Tongue (tissue), 2 donors: ENCODE data around the gene TRPM8. TPM values are rescaled to one million over a fixed set of nuclear protein-coding genes. Genes with fewer than 3 reads are reported as not detected.
"Not testable (repeated sequence)": the region's sequence is repeated elsewhere in the genome, so short reads cannot be mapped to it uniquely, and the experiment has no call there.

Experiments
- DNase-seq: peaks from one replicate; pipeline ENCODE4 v3.0.0-alpha.2; 2015
- total RNA-seq: library from RNA; depleted of rRNA; stranded (reverse); fragments of >200 nt; gene quantifications from one replicate; pipeline ENCODE4 v1.2.3, GENCODE V29; 2014

The TRPM8 gene
- total RNA-seq, result not detected

DNA sequence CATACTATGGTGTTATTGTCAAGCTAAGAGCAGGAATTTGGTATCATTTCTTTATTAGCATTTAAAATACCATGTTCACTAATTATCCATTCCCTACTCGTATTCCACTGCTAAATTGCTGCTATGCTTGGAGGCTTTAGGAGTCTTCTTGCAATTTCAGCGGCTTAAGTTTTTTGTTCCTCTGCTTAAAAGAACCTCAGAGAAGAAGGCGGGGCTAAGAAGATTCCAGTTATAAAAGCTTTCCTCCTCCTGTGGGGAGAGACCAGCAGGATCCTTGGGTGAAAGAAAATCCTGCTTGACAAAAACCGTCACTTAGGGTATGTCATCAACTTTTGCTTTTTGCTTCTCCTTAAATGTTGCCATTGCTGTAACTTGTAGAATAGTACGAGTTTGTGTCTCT lies at the start of gene TRPM8:
Gene TRPM8, plus strand, starts transcription at position 258 of the 400 bp plus-strand sequence. CDS start 9,165 bp downstream, outside the sequence.
- DNase-seq, result no peak

DNA sequence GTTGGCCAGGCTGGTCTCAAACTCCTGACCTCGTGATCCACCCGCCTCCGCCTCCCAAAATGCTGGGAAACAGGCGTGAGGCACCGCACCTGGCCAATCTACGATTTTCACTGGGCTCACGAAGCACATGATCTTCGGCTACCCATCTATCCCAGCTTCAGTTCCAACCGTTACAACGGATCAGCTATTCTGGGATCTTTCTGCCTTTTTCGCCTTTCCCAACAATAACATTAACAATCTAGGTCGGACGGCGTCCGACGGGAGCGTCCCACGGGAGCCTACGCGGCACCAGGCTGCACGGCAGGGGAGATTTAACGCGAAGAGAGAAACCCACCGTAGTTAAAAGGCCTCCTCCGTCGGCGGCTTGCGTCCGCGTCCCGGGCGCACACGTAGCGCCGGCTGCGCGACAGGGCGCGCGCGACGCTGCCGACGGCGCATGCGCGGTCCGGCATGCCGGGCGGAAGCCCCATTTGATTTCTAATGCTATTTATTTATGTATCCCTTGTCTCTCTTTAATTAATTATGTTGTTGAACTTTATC lies 49.1 kb upstream of the TRPM8 start, which contains the start of gene MSL3B:
Gene MSL3B, minus strand, starts transcription at position 394 of the 540 bp plus-strand sequence.
- DNase-seq, result peak; percentile 67

DNA sequence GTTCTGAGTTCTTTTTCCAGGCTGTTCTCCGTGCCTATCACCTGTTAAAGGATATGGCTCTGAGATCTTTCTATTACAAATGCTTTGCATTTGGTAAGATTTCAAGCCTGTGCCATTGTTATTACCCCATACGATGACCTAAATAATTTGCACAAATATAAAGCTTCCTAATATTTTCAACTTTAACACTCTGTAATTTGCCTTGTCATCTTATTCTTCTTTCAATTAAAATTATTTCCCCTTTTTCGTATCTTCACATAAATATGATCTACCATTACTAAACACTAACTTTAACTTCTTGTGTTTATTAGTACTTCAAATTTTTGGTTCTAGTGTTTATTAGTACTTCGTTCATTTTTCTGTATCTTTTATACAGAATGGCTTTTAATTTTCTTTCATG lies 45.7 kb upstream of the TRPM8 start:
- DNase-seq, result no peak

DNA sequence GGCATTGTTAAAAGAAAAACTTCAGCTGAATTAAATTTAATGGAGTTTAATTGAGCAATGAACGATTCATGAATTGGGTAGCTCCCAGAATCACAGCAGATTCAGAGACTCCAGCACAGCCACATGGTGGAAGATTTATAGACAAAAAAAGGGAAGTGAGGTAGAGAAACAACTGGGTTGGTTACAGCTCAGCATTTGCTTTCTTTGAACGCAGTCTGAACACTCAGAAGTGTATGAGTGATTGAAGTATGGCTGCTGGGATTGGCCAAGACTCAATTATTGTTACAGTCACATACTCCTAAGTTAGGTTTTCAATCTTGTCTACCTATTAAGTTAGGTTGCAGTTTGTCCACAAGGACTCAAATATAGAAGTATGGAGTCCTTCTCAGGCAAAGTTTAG lies 45.0 kb upstream of the TRPM8 start:
- DNase-seq, result not testable (repeated sequence)

GRCh38 chr2:233882353-233882752 lies 34.8 kb upstream of the TRPM8 start:
- DNase-seq, result no peak

DNA sequence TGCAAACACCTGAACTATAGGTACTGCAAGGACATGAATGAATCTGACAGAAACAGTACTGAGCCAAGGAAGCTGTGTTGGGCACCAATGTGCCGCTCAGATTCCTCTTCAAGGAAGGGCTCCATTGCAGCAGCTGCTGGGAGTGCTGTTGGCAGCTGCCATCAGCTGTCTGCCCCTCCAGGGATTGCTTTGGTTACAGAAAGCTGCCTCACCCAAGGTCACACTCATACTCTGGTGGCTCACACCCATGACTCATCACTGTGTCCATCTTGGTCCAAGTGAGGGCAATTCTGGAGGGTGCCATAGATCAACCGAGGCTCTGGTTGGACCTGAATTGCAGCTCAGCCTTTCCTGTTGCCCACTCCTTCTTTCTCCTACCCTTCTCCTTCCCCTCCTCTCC lies 24.4 kb upstream of the TRPM8 start:
- peak; percentile 55 for DNase-seq

DNA sequence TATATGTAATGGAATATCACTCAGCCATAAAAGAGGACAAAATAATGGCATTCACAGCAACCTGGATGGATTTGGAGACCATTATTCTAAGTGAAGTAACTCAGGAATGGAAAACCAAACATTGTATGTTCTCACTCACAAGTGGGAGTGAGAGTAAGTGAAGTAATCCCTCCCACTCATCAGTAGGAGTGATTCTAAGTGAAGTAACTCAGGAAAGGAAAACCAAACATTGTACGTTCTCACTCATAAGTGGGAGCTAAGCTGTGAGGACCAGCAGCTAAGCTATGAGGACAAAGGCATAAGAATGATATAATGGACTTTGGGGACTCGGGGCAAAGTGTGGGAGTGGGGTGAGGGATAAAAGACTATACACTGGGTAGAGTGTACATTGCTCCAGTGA lies 20.9 kb upstream of the TRPM8 start:
- DNase-seq, result not testable (repeated sequence)

GRCh38 chr2:233901367-233901766 lies 15.8 kb upstream of the TRPM8 start:
- no peak for DNase-seq

- DNase-seq, result no peak
Observed at GRCh38 chr2:233901884-233902283, 15.3 kb upstream of the TRPM8 start.

GRCh38 chr2:233905945-233906344 lies 11.2 kb upstream of the TRPM8 start:
- no peak for DNase-seq

DNA sequence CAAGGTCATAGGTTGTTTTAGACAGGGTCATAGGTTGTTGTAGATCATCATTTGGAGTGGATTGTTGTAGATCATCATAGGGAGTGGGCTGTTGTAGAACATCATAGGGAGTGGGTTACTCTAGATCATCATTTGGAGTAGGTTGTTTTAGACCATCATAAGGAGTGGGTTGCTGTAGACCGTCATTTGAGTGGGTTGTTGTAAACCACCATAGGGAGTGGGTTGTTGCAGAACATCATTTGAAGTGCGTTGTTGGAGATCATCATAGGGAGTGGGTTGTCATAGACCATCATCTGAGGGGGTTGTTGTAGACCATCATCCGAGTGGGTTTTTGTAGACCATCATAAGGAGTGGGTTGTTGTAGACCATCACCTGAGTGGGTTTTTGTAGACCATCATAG lies 9.5 kb upstream of the TRPM8 start:
- no peak for DNase-seq

GRCh38 chr2:233912691-233913423 lies 4.3 kb upstream of the TRPM8 start:
- DNase-seq, result peak; percentile 67

GRCh38 chr2:233915128-233915527 lies 2.0 kb upstream of the TRPM8 start:
- no peak for DNase-seq

- no peak for DNase-seq
Observed at GRCh38 chr2:233919319-233919718, 2.1 kb downstream of the TRPM8 start.

DNA sequence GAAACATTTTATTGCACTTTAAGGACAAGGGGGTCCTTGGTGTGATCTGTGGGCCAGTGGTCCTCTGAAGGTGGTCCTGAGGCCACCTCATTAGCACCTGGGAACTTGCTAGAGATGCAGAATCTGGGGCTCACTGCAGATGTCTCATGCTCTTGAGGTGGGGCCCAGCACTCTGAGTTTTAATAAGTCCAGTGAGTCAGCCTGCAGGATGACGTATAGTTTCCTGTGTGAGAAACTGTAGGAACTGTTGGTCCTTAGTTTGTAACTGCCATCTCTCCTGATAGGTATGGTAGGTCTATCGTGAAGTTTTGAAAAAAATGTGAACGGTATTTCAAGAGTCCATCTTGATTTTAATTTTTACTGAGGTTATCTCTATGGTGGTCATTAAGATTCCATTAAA lies 2.8 kb downstream of the TRPM8 start:
- DNase-seq, result no peak

DNA sequence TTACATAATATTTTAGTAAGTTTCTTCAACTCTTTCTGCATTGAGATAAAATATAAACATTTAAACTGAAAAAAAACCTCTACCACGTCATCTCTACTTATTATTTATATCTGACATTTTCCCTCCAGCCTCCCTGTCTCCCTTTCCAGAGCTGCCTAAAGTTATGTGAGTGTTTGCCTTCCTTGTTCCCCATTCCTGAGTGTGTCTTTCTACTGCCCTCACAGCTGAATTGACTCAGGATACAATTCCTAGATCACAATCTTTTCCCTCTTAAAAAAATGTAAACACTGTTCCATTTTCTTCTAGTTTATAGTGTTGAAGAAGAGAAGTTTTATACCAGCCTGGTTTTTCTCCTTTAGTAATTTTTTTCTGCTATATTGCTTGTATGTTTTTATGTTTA lies 5.3 kb downstream of the TRPM8 start:
- no peak for DNase-seq

GRCh38 chr2:233925402-233925801 lies 8.2 kb downstream of the TRPM8 start:
- DNase-seq, result no peak

DNA sequence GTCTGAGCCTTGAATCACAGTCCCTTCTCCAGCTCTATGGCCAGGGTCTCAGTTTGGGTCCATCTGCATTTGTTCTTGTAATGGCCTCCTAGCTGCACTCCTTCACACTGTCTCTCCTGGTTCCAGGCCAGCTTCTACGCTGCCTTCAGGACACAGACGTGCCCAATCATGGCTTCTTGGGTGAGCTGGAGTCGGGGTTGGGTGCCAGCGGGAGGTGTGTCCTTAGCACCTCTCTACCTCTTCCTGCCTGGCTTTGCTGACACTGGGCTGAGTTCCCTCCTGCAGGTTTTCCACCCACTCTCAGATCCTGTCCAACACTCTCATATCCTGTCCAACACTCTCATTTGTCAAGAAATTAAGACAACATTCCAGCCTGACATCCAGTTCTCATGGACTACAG lies 9.6 kb downstream of the TRPM8 start:
- DNase-seq, result no peak

GRCh38 chr2:233928594-233929351 lies 11.6 kb downstream of the TRPM8 start:
- DNase-seq, result peak; percentile 31

GRCh38 chr2:233929352-233930022 lies 12.3 kb downstream of the TRPM8 start:
- no peak for DNase-seq

DNA sequence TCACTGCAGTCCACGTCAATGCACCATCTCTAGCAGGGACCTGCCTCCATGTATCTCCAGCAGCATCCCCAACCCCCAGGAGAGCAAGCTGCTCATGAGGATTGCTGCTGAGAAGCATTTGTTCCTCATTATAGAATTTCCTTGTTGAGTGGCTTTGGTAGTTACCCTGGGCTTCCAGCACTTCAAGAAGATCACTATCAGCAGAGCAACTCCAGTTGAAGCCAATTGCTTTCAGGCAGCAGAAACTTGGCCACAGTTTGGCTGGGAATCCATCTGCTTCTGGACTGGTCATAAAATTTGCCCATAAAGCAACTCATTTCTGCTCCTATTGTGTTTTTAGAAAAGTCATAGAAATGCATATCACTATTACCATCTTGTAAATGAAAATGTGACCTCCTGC lies 17.4 kb downstream of the TRPM8 start:
- no peak for DNase-seq

GRCh38 chr2:233935426-233935825 lies 18.3 kb downstream of the TRPM8 start:
- no peak for DNase-seq

DNA sequence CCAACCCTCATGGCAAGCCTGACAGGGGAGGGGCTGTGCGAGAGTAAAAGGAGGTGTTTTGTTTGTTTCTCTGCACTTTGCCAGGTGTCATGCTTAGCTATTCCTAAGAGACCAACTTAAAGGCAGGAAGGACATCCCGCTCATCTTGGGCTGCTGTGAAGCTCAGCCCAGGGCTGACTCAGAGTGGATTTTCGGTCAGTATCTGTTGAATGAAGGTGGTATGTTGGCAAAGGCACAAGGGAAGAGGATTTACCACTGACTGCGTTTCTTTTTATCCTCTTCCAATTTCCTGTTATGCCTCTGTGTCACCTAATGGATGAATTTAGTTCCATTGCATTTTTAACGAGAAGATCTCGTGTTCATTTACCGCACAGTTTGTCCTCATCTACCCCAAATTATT lies 18.9 kb downstream of the TRPM8 start:
- DNase-seq, result no peak
